MCF 10A (cell line): ENCODE data around the gene MAGI1. TPM values are rescaled to one million over a fixed set of nuclear protein-coding genes. Genes with fewer than 3 reads are reported as not detected.

ENCODE experiments used
- BruUV-seq: library from RNA; stranded (reverse); fragments of 400-500 nt; replicated peaks from 2 replicates; lab custom pipeline; 2021; lab: Mats Ljungman, UMichigan
- CTCF ChIA-PET: fragments of 300-600 bp; sonication (Branson Sonifier 250); formaldehyde crosslinking; extraction: SDS; loops from one replicate; lab custom pipeline; 2021; ENCODE audit warnings: antibody characterized with exemption, inconsistent platforms; lab: Yijun Ruan, JAX
- POLR2A ChIA-PET: fragments of 300-600, 350-650 bp; sonication (Branson Sonifier 250); formaldehyde crosslinking; extraction: SDS; loops from one replicate; lab custom pipeline; 2020; ENCODE audit warnings: antibody characterized with exemption, inconsistent platforms; lab: Yijun Ruan, JAX
- DNase-seq: peaks from one replicate; pipeline ENCODE4 v3.0.0-alpha.2; 2018; ENCODE audit not compliant: unreplicated experiment
- H3K27ac Mint-ChIP-seq: one replicate; pipeline ENCODE4 v1.8.0; 2022; ENCODE audit warnings: mild to moderate bottlenecking, low read depth, mixed read lengths; ENCODE audit not compliant: unreplicated experiment
- H3K27me3 Mint-ChIP-seq: one replicate; pipeline ENCODE4 v1.8.0; 2022; ENCODE audit warnings: mixed read lengths; ENCODE audit not compliant: insufficient read depth, unreplicated experiment
- H3K36me3 Mint-ChIP-seq: one replicate; pipeline ENCODE4 v1.8.0; 2022; ENCODE audit warnings: mild to moderate bottlenecking, moderate library complexity, mixed read lengths; ENCODE audit not compliant: insufficient read depth, unreplicated experiment
- H3K4me1 Mint-ChIP-seq: one replicate; pipeline ENCODE4 v1.8.0; 2022; ENCODE audit warnings: mixed read lengths; ENCODE audit not compliant: insufficient read depth, unreplicated experiment
- H3K4me3 Mint-ChIP-seq: one replicate; pipeline ENCODE4 v1.8.0; 2022; ENCODE audit warnings: mild to moderate bottlenecking, moderate library complexity, mixed read lengths; ENCODE audit not compliant: unreplicated experiment
- H3K9me3 Mint-ChIP-seq: one replicate; pipeline ENCODE4 v1.8.0; 2022; ENCODE audit warnings: mixed read lengths; ENCODE audit not compliant: unreplicated experiment
- intact Hi-C: fragments of 100-400 bp; cut with micrococcal nuclease; formaldehyde crosslinking; loops from 2 replicates; pipeline ENCODE4 v1.14.1; 2022
- total RNA-seq: library from RNA; stranded (reverse); gene quantifications from 2 replicates; pipeline ENCODE4 v1.2.3, GENCODE V29; 2022
- TF ChIP-seq, protein P1 (sequence below): fragments of 200-600 bp; IDR thresholded peaks from one replicate; pipeline ENCODE4 v1.8.0; 2022; ENCODE audit warnings: antibody characterized with exemption, mild to moderate bottlenecking; ENCODE audit not compliant: unreplicated experiment

MAGI1 gene
- total RNA-seq, 1 experiment from 2014 or later: 6.2 TPM

DNA sequence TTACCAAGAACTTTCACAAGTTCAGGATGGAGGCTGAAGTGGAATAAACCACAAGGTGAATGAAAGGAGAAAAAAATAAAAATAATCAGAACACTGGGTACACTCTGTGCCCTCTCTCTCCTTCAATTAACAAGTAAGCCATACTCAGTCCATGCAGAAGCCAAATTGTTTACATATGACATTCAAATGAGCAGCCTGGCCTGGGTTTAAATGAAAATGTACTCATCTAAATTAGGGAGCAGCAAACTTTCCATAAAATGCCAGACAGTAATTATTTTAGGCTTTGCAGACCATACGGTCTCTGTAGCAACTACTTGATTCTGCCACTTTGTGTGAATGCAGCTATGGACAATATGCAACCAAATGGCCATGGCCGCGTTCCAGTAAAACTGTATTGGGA, 376.6 kb downstream of the MAGI1 start:
- ChIA-PET POLR2A (no interaction called here), CTCF (no interaction called here)
- no peak overlapping the region for H3K27ac Mint-ChIP-seq
- no peak overlapping the region for H3K4me3 Mint-ChIP-seq
- no peaks in the 10 kb centered on the region for H3K9me3 Mint-ChIP-seq
- no peak for DNase-seq
- no peaks in the 10 kb centered on the region for H3K36me3 Mint-ChIP-seq
- BruUV-seq: no TSS peak
- H3K27me3 Mint-ChIP-seq: no peaks in the 10 kb centered on the region
- H3K4me1 Mint-ChIP-seq: peaks cover 10% of the 10 kb centered on the region
- intact Hi-C loops: no loop called here
- TF ChIP-seq, protein P1, sequence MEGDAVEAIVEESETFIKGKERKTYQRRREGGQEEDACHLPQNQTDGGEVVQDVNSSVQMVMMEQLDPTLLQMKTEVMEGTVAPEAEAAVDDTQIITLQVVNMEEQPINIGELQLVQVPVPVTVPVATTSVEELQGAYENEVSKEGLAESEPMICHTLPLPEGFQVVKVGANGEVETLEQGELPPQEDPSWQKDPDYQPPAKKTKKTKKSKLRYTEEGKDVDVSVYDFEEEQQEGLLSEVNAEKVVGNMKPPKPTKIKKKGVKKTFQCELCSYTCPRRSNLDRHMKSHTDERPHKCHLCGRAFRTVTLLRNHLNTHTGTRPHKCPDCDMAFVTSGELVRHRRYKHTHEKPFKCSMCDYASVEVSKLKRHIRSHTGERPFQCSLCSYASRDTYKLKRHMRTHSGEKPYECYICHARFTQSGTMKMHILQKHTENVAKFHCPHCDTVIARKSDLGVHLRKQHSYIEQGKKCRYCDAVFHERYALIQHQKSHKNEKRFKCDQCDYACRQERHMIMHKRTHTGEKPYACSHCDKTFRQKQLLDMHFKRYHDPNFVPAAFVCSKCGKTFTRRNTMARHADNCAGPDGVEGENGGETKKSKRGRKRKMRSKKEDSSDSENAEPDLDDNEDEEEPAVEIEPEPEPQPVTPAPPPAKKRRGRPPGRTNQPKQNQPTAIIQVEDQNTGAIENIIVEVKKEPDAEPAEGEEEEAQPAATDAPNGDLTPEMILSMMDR: no peak

DNA sequence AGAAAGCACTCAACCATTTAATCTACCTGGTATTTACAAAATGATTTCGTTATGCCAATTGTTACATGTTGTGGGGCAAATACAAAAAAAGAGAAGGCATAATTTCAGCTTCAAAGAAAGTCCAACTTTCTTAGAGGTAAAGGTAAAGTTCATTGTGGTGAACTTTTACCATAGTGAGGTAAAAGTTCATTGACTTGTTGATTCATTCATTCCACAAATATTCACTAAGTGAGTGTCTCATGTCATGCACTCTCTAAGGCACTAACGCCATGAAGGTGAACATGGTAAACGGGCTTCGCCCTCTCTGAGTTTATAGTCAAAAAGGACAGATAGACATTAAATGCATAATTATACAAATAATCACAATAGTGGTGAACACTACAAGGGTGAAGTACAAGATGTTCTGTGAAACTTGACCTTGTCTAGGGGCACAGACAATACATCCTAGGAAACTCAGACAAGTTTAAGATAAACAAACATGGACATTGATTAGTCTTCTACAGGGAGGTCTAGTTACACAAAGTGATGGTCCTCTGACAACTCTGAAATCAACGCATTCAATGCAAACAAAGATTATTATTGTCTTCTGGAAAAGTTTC, 378.6 kb downstream of the MAGI1 start:
- POLR2A ChIA-PET: no interaction called here
- no peak overlapping the region for H3K27ac Mint-ChIP-seq
- intact Hi-C loops: no loop called here

DNA sequence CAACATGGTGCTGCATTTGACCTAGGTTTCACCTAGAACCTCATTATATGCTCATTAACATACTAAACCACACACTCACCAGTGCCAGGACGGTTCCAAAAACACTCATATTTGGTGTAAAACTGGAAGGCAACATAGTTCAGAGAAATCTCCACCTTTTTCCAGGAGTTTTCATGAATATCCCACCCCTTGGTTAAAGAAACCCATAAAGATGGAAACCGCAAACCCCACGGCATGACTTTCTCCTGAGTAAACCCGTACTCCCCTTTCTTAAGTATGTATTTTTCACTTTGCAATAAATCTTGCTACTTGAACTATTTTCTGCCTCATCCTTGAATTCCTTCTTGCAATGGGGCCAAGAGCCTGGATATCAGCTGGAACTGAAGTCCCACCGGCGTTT, 379.3 kb downstream of the MAGI1 start:
- Mint-ChIP-seq H3K4me3 (no peak overlapping the region), H3K4me1 (no peaks in the 10 kb centered on the region), H3K36me3 (peaks cover 6% of the 10 kb centered on the region), H3K27me3 (no peaks in the 10 kb centered on the region), H3K27ac (no peak overlapping the region), H3K9me3 (no peaks in the 10 kb centered on the region)
- TF ChIP-seq, protein P1: no peak
- no TSS peak for BruUV-seq
- POLR2A ChIA-PET: no interaction called here
- no peak for DNase-seq
- intact Hi-C loops: no loop called here
- CTCF ChIA-PET: no interaction called here

More for the DNA sequence above, 378.6 kb downstream of the MAGI1 start:
- Mint-ChIP-seq H3K4me1 (no peaks in the 10 kb centered on the region), H3K36me3 (peaks cover 6% of the 10 kb centered on the region), H3K9me3 (no peaks in the 10 kb centered on the region), H3K4me3 (no peak overlapping the region), H3K27me3 (no peaks in the 10 kb centered on the region)
- CTCF ChIA-PET: no interaction called here
- DNase-seq: no peak
- TF ChIP-seq, protein P1: no peak
- no TSS peak for BruUV-seq

DNA sequence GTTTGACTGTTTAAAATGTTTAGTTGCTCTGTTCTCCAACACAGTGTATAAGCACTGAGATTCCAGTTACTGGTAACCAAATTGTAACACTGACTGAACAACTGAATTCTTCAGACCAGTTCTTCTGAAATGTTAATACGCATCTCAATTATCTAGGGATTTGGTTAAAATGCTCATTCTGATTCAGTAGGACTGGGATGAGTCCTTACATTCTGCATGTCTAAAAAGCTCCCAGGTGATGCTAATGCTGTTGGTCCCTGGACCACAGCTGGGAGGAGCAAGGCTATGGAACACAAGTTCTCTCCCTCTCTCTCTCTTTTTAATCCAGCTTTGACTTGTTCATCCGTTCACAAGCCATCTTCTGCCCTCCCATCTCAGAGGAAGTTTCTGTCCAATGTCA, 380.3 kb downstream of the MAGI1 start:
- Mint-ChIP-seq H3K4me3 (no peak overlapping the region), H3K4me1 (no peaks in the 10 kb centered on the region), H3K9me3 (no peaks in the 10 kb centered on the region), H3K36me3 (peaks cover 6% of the 10 kb centered on the region), H3K27me3 (no peaks in the 10 kb centered on the region), H3K27ac (no peak overlapping the region)
- intact Hi-C loops: no loop called here
- TF ChIP-seq, protein P1: no peak
- ChIA-PET POLR2A (no interaction called here), CTCF (no interaction called here)
- DNase-seq: no peak
- no TSS peak for BruUV-seq
